KMS-11 (cell line): ENCODE measurements around the gene PER1.

ENCODE experiments used
- H2AFZ ChIP-seq: fragments of 200-600 bp; sonication (generic); 2 replicates; pipeline ENCODE4 v1.6.1; 2016; ENCODE audit warnings: antibody characterized with exemption, mixed run types, low read depth
- H3K27ac ChIP-seq: fragments of 200-600 bp; sonication (generic); 2 replicates; pipeline ENCODE4 v1.6.1; 2016; ENCODE audit warnings: mild to moderate bottlenecking, mixed run types
- H3K27me3 ChIP-seq: fragments of 200-600 bp; sonication (generic); 2 replicates; pipeline ENCODE4 v1.6.1; 2017; ENCODE audit warnings: mild to moderate bottlenecking, low read depth, mixed run types, moderate library complexity; ENCODE audit not compliant: insufficient read depth
- H3K36me3 ChIP-seq: fragments of 200-600 bp; sonication (generic); 2 replicates; pipeline ENCODE4 v1.6.1; 2017; ENCODE audit warnings: mild to moderate bottlenecking, mixed run types; ENCODE audit not compliant: insufficient read depth
- H3K4me1 ChIP-seq: fragments of 200-600 bp; sonication (generic); 2 replicates; pipeline ENCODE4 v1.6.1; 2016; ENCODE audit warnings: mild to moderate bottlenecking, low read depth, mixed run types; ENCODE audit not compliant: poor library complexity, severe bottlenecking
- H3K4me2 ChIP-seq: fragments of 200-600 bp; sonication (generic); 2 replicates; pipeline ENCODE4 v1.7.0; 2016; ENCODE audit warnings: mild to moderate bottlenecking, mixed run types
- H3K4me3 ChIP-seq: fragments of 200-600 bp; sonication (generic); IDR thresholded peaks from 2 replicates; pipeline ENCODE4 v1.6.1; 2017; ENCODE audit warnings: low read depth, low read length, mixed read lengths; ENCODE audit not compliant: insufficient read depth
- H3K79me2 ChIP-seq: fragments of 200-600 bp; sonication (generic); 2 replicates; pipeline ENCODE4 v1.6.1; 2016; ENCODE audit warnings: low read depth, mixed run types; ENCODE audit not compliant: insufficient read depth
- H3K9ac ChIP-seq: fragments of 200-600 bp; sonication (generic); 2 replicates; pipeline ENCODE4 v1.6.1; 2016; ENCODE audit warnings: mild to moderate bottlenecking, mixed run types
- H4K20me1 ChIP-seq: fragments of 200-600 bp; sonication (generic); 2 replicates; pipeline ENCODE4 v1.6.1; 2016; ENCODE audit warnings: mild to moderate bottlenecking, mixed run types; ENCODE audit not compliant: insufficient read depth
- CTCF ChIP-seq: fragments of 200-600 bp; sonication (generic); conservative IDR thresholded peaks from 2 replicates; pipeline ENCODE4 v1.6.1; 2017; ENCODE audit warnings: low read depth, mild to moderate bottlenecking, antibody characterized with exemption, low read length, moderate library complexity, mixed read lengths

PER1 gene

GRCh38 chr17:8149419-8150193 is 2.6 kb downstream of the PER1 start:
- H3K4me3 ChIP-seq = no peak overlapping the region
- no peak overlapping the region for H2AFZ ChIP-seq
- H3K79me2 ChIP-seq = no peaks in the 10 kb centered on the region
- H3K9ac ChIP-seq = no peak overlapping the region
- H3K4me2 ChIP-seq = no peak overlapping the region
- TF ChIP-seq CTCF = no peak
- no peak overlapping the region for H3K27ac ChIP-seq
- H3K36me3 ChIP-seq = no peaks in the 10 kb centered on the region
- no peaks in the 10 kb centered on the region for H3K27me3 ChIP-seq
- H4K20me1 ChIP-seq = no peaks in the 10 kb centered on the region
- H3K4me1 ChIP-seq = no peaks in the 10 kb centered on the region

- H3K79me2 ChIP-seq = no peaks in the 10 kb centered on the region
- no peaks in the 10 kb centered on the region for H3K36me3 ChIP-seq
- H2AFZ ChIP-seq = no peak overlapping the region
- H3K27ac ChIP-seq = no peak overlapping the region
- H3K4me1 ChIP-seq = no peaks in the 10 kb centered on the region
- no peak overlapping the region for H3K4me2 ChIP-seq
- no peaks in the 10 kb centered on the region for H4K20me1 ChIP-seq
- H3K4me3 ChIP-seq = no peak overlapping the region
- no peak for TF ChIP-seq CTCF
- H3K9ac ChIP-seq = no peak overlapping the region
- H3K27me3 ChIP-seq = no peaks in the 10 kb centered on the region
Measured at GRCh38 chr17:8148560-8148959, 3.6 kb downstream of the PER1 start.

GRCh38 chr17:8147805-8148404 is 4.3 kb downstream of the PER1 start:
- no peaks in the 10 kb centered on the region for H3K4me1 ChIP-seq
- no peak overlapping the region for H3K4me3 ChIP-seq
- no peaks in the 10 kb centered on the region for H3K79me2 ChIP-seq
- no peak overlapping the region for H3K9ac ChIP-seq
- no peaks in the 10 kb centered on the region for H4K20me1 ChIP-seq
- no peak overlapping the region for H3K27ac ChIP-seq
- no peak overlapping the region for H2AFZ ChIP-seq
- TF ChIP-seq CTCF = no peak
- no peaks in the 10 kb centered on the region for H3K27me3 ChIP-seq
- H3K36me3 ChIP-seq = no peaks in the 10 kb centered on the region
- H3K4me2 ChIP-seq = no peak overlapping the region

GRCh38 chr17:8147141-8147804 is 4.9 kb downstream of the PER1 start:
- Histone ChIP-seq H3K36me3 (no peaks in the 10 kb centered on the region), H3K27me3 (no peaks in the 10 kb centered on the region), H3K27ac (no peak overlapping the region), H3K79me2 (no peaks in the 10 kb centered on the region), H3K4me3 (no peak overlapping the region), H3K4me1 (no peaks in the 10 kb centered on the region), H3K9ac (no peak overlapping the region), H3K4me2 (no peak overlapping the region), H2AFZ (no peak overlapping the region), H4K20me1 (no peaks in the 10 kb centered on the region)
- no peak for TF ChIP-seq CTCF
